ENCODE results near the gene GRAP2.
A peak's percentile ranks its signal among the peaks of the same experiment; 100 is the strongest.
"Not testable (repeated sequence)": the region's sequence is repeated elsewhere in the genome, so short reads cannot be mapped to it uniquely, and the experiment has no call there.

Gene GRAP2

DNA sequence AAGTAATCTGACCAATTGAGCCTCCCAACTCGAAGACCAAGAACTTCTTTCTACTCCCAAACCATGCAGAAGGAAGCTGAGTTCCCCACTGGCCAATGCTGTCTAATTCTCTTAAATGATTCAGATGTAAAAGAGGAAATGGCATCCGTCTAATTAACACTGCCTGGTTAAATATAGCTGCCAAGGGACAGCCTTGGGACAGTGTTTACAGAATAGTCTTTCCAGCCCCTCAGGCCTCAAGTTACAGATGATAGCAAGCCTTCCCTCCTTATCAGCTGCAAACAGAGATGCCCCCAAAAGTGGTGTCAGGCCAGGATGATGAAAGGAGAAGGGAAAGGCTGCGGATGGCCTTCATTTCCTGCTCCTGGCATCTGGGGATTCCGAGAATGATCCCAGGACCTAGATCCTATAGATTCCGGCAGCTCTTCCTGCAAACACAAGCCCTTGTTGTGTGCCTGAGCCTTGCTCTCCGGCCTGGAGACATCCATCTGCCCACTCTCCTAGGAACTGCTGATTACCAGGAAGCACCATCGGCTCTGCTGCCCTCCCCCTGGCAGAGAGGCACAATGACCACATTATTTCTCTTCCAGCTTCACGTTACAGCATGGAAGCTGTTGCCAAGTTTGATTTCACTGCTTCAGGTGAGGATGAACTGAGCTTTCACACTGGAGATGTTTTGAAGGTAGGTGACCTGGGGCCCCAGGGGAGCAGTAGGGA lies 45.8 kb downstream of the GRAP2 start:
- no peaks in the 10 kb centered on the region for H3K9me3 ChIP-seq (ENCODE audit: insufficient read depth, low read depth, low read length)
- peaks cover 47% of the 10 kb centered on the region for H3K36me3 ChIP-seq (ENCODE audit: insufficient read depth, low read length)
- H3F3A ChIP-seq (ENCODE audit: low read depth) = peaks cover 12% of the 10 kb centered on the region
- peaks cover 93% of the 10 kb centered on the region for H3K4me1 ChIP-seq (ENCODE audit: insufficient read depth, low read length, poor library complexity, severe bottlenecking)
- peaks cover 5% of the 10 kb centered on the region for H4K20me1 ChIP-seq (ENCODE audit: insufficient read depth, low read length, poor library complexity, severe bottlenecking)
- no peaks in the 10 kb centered on the region for H3K27me3 ChIP-seq (ENCODE audit: insufficient read depth, low read length, poor library complexity, severe bottlenecking)
- peak overlapping the region; percentile 45 for H3K4me2 ChIP-seq (ENCODE audit: low read depth, low read length, poor library complexity, severe bottlenecking)
- H3K9me2 ChIP-seq (replicated peaks; ENCODE audit: low read depth, low read length) = no peaks in the 10 kb centered on the region
- peaks cover 90% of the 10 kb centered on the region for H3K79me2 ChIP-seq (ENCODE audit: insufficient read depth, low read length)
- H3K9ac ChIP-seq (ENCODE audit: low read depth, low read length, poor library complexity, severe bottlenecking) = peak overlapping the region; percentile 44
- H2AFZ ChIP-seq (ENCODE audit: low read length) = no peak overlapping the region
- no peak overlapping the region for H3K4me3 ChIP-seq (ENCODE audit: low read length, poor library complexity, severe bottlenecking)
- TF ChIP-seq, protein P1, sequence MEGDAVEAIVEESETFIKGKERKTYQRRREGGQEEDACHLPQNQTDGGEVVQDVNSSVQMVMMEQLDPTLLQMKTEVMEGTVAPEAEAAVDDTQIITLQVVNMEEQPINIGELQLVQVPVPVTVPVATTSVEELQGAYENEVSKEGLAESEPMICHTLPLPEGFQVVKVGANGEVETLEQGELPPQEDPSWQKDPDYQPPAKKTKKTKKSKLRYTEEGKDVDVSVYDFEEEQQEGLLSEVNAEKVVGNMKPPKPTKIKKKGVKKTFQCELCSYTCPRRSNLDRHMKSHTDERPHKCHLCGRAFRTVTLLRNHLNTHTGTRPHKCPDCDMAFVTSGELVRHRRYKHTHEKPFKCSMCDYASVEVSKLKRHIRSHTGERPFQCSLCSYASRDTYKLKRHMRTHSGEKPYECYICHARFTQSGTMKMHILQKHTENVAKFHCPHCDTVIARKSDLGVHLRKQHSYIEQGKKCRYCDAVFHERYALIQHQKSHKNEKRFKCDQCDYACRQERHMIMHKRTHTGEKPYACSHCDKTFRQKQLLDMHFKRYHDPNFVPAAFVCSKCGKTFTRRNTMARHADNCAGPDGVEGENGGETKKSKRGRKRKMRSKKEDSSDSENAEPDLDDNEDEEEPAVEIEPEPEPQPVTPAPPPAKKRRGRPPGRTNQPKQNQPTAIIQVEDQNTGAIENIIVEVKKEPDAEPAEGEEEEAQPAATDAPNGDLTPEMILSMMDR (conservative IDR thresholded peaks at IDR 0.05; ENCODE audit: low read length) = no peak
- TF ChIP-seq EZH2phosphoT487 (IDR thresholded peaks at IDR 0.05; ENCODE audit: borderline replicate concordance) = no peak

DNA sequence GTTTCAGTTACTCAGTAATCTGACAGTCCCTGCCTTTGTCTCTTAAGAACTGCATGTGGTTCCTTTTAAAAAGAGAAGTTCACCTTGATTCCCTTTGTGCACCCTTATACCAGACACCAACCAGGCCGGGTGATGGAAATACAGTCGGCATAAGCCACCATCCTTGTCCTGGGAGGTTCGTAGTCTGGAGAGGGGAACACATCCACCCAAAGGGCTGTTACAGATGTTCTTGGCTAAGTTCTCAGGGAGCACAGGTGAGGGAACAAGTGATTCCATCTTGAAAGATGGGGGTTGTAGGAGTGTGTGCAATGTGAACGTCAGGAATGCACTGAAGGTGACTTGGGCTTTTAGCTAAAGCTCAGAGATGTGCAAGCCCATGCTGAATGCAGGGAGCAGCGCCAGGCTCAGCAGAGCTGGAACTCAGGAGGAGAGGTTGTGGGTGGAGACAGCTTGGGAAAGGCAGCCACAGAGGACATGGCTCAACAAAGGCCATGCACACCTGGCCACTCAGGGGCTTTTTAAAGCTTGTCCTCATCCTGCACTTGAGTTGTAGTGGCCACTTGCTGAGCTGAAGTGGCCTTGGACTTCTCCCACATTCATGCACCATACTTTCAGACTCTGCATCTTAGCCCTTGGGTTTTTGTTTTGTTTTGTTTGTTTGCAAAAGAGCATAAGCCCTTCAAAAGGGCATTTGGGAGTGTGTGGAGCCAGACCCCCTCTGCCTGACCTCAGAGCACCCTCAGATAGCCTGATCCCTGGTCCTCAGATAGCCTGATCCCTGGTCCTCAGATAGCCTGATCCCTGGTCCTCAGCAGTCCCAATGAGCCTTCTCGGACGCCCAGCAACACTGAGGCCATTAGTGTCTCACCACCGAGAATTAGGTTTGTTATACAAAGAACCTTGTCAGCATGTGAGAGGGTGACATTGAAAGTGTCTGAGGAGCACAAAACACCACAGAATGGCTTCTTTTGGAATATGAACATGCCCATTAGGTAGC lies 46.6 kb downstream of the GRAP2 start:
- H3K9me3 ChIP-seq (ENCODE audit: insufficient read depth, low read depth, low read length) = no peaks in the 10 kb centered on the region
- H3K27me3 ChIP-seq (ENCODE audit: insufficient read depth, low read length, poor library complexity, severe bottlenecking) = no peaks in the 10 kb centered on the region
- H4K20me1 ChIP-seq (ENCODE audit: insufficient read depth, low read length, poor library complexity, severe bottlenecking) = peaks cover 2% of the 10 kb centered on the region
- H3K4me1 ChIP-seq (ENCODE audit: insufficient read depth, low read length, poor library complexity, severe bottlenecking) = peaks cover 96% of the 10 kb centered on the region
- no peak overlapping the region for H3K4me3 ChIP-seq (ENCODE audit: low read length, poor library complexity, severe bottlenecking)
- no peak overlapping the region for H2AFZ ChIP-seq (ENCODE audit: low read length)
- H3K36me3 ChIP-seq (ENCODE audit: insufficient read depth, low read length) = peaks cover 48% of the 10 kb centered on the region
- peaks cover 84% of the 10 kb centered on the region for H3K79me2 ChIP-seq (ENCODE audit: insufficient read depth, low read length)
- TF ChIP-seq, protein P1 (conservative IDR thresholded peaks at IDR 0.05; ENCODE audit: low read length) = no peak
- no peak for TF ChIP-seq EZH2phosphoT487 (IDR thresholded peaks at IDR 0.05; ENCODE audit: borderline replicate concordance)
- no peaks in the 10 kb centered on the region for H3K9me2 ChIP-seq (replicated peaks; ENCODE audit: low read depth, low read length)
- H3K9ac ChIP-seq (ENCODE audit: low read depth, low read length, poor library complexity, severe bottlenecking) = peak overlapping the region; percentile 44
- H3K4me2 ChIP-seq (ENCODE audit: low read depth, low read length, poor library complexity, severe bottlenecking) = peak overlapping the region; percentile 45
- peaks cover 19% of the 10 kb centered on the region for H3F3A ChIP-seq (ENCODE audit: low read depth)

DNA sequence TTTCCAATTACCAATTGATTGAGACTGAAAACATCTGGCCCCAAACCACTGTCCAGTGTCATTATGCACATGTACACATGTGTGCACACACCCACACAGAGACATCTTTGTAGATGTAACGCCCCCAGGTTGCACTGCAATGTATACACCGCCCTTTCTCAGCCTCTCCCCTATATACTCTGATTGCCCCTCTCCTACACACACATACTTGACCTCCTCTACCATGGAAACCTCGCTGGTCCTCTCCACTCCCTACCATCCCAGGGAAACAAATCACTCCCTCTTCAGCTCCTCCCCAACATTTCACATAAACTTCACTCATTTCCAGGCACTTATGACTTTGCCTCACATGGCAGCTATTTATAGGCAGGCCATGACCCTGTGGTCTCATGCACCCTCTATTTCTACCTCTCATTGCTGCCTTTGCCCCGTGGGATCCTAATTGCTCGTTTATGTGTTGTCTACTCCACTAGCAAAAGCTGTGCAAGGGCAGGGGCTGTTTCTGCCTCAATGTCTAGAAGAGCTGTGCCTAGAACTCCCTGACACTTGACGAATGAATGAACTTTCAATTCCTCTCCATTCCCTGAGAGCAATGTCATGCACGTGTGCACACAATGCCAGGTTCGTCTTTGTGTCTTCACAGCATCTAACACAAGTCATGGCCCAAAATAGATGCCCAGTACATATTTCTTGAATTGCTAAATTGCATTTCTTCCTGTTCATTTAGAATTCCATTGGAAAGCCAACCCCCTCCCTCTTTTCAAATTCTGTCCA lies 49.3 kb downstream of the GRAP2 start:
- Histone ChIP-seq H3F3A (ENCODE audit: low read depth) (peaks cover 23% of the 10 kb centered on the region), H3K4me3 (ENCODE audit: low read length, poor library complexity, severe bottlenecking) (peak overlapping the region; percentile 27), H4K20me1 (ENCODE audit: insufficient read depth, low read length, poor library complexity, severe bottlenecking) (no peaks in the 10 kb centered on the region), H3K36me3 (ENCODE audit: insufficient read depth, low read length) (peaks cover 68% of the 10 kb centered on the region), H3K9me3 (ENCODE audit: insufficient read depth, low read depth, low read length) (no peaks in the 10 kb centered on the region), H2AFZ (ENCODE audit: low read length) (no peak overlapping the region), H3K4me1 (ENCODE audit: insufficient read depth, low read length, poor library complexity, severe bottlenecking) (peaks cover 96% of the 10 kb centered on the region), H3K4me2 (ENCODE audit: low read depth, low read length, poor library complexity, severe bottlenecking) (peak overlapping the region; percentile 64), H3K9ac (ENCODE audit: low read depth, low read length, poor library complexity, severe bottlenecking) (peak overlapping the region; percentile 71), H3K27me3 (ENCODE audit: insufficient read depth, low read length, poor library complexity, severe bottlenecking) (no peaks in the 10 kb centered on the region), H3K9me2 (replicated peaks; ENCODE audit: low read depth, low read length) (no peaks in the 10 kb centered on the region), H3K79me2 (ENCODE audit: insufficient read depth, low read length) (peaks cover 84% of the 10 kb centered on the region)
- TF ChIP-seq, protein P1 (conservative IDR thresholded peaks at IDR 0.05; ENCODE audit: low read length) = no peak
- TF ChIP-seq EZH2phosphoT487 (IDR thresholded peaks at IDR 0.05; ENCODE audit: borderline replicate concordance) = no peak

DNA sequence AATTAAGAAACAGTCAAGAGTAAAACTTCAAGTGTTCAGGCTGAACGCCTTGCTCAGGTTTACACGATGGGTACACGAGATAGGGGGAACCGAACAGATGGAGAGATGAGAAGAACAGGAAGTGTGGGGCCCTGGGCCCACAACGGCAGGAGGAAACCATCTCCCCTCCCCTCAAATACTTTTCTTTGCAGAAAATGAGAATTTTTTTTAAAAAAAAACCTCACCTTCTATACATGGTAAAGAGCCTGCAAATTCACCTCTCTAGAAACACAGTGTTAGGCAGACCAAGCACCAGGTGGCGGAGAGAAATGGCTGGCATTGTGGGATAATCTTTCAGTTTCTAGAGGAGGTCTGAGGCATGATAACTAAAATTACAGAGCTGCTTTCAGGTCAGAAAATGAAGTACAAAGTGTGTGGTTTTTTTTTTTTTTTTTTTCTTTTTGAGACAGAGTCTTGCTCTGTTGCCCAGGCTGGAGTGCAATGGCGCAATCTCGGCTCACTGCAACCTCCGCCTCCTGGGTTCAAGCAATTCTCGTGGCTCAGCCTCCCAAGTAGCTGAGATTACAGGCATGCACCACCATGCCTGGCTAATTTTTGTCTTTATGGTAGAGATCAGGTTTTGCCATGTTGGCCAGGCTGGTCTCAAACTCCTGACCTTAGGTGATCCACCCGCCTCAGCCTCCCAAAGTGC lies 50.9 kb downstream of the GRAP2 start:
- not testable (repeated sequence) for H3K9me3 ChIP-seq (ENCODE audit: insufficient read depth, low read depth, low read length); H2AFZ ChIP-seq (ENCODE audit: low read length); H3K27me3 ChIP-seq (ENCODE audit: insufficient read depth, low read length, poor library complexity, severe bottlenecking); H4K20me1 ChIP-seq (ENCODE audit: insufficient read depth, low read length, poor library complexity, severe bottlenecking); H3K9me2 ChIP-seq (replicated peaks; ENCODE audit: low read depth, low read length)
- H3K4me1 ChIP-seq (ENCODE audit: insufficient read depth, low read length, poor library complexity, severe bottlenecking) = peaks cover 100% of the 10 kb centered on the region
- H3K36me3 ChIP-seq (ENCODE audit: insufficient read depth, low read length) = peaks cover 78% of the 10 kb centered on the region
- peak overlapping the region; percentile 71 for H3K9ac ChIP-seq (ENCODE audit: low read depth, low read length, poor library complexity, severe bottlenecking)
- H3K79me2 ChIP-seq (ENCODE audit: insufficient read depth, low read length) = peaks cover 77% of the 10 kb centered on the region
- peak overlapping the region; percentile 27 for H3K4me3 ChIP-seq (ENCODE audit: low read length, poor library complexity, severe bottlenecking)
- peak overlapping the region; percentile 64 for H3K4me2 ChIP-seq (ENCODE audit: low read depth, low read length, poor library complexity, severe bottlenecking)
- H3F3A ChIP-seq (ENCODE audit: low read depth) = peaks cover 25% of the 10 kb centered on the region

All from Loucy (cell line).